Activated T-cell treated with anti-CD3 and anti-CD28 coated beads for 4 hours (primary cell): ENCODE results near the gene JMJD7.

Experiments used
- DNase-seq: peaks from one replicate; pipeline ENCODE4 v3.0.0-alpha.2; 2020

The JMJD7 gene

DNA sequence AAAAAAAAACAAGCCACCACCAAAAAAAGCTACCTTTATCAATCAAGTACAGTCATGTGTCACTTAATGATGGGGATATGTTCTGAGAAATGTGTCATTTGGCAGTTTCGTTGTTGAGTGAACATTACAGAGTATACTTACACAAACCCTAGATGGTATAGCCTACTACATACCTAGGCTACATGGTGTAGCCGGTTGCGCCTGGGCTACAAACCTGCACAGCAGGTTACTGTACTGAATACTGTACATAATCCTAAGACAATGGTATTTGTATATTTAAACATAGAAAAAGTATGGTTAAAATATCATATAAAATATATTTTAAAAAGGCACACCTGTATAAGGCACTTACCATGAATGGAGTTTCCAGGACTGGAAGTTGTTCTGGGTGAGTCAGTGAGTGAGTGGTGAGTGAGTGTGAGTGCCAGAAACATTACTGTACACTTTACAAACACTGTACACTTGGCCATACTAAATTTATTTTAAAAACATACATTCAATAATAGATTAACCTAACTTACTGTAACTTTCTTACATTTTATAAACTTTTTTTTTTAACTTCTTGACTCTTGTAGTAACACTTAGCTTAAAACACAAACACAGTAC is 25.9 kb upstream of the JMJD7 start:
- no peak for DNase-seq

GRCh38 chr15:41804361-41804760 is 23.5 kb upstream of the JMJD7 start:
- no peak for DNase-seq

GRCh38 chr15:41804916-41805666 is 22.8 kb upstream of the JMJD7 start:
- DNase-seq, result no peak

GRCh38 chr15:41805711-41806110 is 22.2 kb upstream of the JMJD7 start:
- no peak for DNase-seq

GRCh38 chr15:41806291-41807181 is 21.4 kb upstream of the JMJD7 start:
- no peak for DNase-seq

DNA sequence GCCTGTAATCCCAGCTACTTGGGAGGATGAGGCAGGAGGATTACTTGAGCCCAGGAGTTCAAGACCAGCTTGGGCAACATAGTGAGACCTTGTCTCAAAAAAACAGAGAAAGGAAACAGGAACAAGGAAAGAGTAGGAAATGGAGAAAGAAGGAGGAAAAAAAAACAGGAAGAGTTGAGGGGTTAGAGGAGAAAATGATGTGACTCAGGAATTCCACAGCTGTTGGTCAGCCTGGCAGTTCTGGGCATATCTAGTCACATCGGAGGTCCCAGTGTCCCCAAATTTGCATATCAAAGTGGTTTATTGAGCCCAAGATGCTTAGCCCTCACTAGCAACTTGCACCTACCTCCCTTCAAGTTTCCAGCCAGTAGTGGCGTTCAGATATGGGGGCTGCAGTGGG is 18.8 kb upstream of the JMJD7 start:
- DNase-seq, result no peak

- DNase-seq, result no peak
Measured at GRCh38 chr15:41809526-41810220, 18.2 kb upstream of the JMJD7 start.

DNA sequence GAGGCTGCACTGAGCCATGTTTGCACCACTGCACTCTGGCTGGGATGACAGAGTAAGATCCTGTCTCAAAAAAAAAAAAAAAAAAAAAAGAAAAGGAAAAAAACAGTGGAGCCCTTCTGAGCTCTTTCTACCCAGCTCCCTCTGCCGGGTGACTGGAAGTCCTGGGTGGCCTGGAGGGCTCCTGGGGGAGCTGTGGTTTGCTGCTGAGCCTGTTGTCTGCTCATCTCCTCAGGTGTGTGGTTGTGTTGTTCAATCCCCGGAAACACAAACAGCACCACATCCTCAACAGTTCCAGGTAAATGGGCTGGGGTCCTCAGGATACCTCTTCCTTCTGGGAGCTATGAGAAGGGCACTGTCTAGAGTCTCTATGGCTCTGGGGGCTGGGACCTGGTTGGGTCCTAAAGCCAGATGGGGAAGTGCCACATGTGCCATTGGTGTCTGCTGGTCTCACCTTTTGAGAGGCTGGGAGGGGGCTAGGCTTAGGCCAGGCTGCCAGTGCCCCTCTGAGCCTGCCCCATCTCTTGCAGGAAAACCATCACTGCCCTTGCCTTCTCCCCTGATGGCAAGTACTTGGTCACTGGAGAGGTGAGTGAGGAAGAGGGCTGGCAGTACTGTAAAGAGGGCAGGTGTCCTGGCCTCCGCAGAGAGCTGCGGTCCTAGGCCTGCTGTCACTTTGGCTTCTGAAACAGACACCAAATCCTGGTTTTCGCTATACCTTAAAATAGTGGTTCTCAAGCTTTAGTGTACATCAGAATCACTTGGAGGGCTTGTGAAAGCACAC is 17.1 kb upstream of the JMJD7 start:
- DNase-seq, result no peak

DNA sequence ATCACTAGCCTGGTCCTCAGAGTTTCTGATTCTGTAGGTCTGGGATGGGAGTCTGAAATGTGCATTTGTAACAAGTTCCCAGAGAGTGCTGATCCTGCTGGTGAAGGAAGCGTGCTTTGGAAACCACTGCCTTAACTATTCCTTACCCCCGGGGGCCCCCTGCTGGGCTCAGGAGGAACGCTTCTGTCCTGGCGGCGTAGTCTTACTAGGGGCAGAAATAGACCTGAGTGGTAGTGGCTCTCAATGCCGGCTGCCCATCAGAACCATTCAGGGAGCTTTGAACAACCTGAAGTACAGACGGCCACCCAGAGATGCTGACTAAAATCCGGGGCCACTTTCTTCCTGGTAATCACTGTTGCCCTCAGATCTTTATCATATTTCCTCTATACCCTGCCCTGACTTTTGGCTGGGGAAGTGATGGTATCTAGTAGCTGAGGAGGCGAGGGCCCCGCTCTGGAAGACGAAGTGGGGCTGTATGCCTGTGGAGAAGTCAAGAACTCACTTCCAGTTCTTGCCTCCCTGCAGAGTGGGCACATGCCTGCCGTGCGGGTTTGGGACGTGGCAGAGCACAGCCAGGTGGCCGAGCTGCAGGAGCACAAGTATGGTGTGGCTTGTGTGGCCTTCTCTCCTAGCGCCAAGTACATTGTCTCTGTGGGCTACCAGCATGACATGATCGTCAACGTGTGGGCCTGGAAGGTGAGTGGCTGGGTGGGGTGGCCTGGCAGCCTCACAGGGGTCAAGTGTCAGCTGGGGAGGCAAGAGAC is 16.3 kb upstream of the JMJD7 start:
- DNase-seq, result peak; percentile 76

- no peak for DNase-seq
Measured at GRCh38 chr15:41812820-41813375, 15.0 kb upstream of the JMJD7 start.

- DNase-seq, result no peak
Measured at GRCh38 chr15:41813426-41813825, 14.5 kb upstream of the JMJD7 start.

GRCh38 chr15:41814534-41814933 is 13.4 kb upstream of the JMJD7 start:
- no peak for DNase-seq

DNA sequence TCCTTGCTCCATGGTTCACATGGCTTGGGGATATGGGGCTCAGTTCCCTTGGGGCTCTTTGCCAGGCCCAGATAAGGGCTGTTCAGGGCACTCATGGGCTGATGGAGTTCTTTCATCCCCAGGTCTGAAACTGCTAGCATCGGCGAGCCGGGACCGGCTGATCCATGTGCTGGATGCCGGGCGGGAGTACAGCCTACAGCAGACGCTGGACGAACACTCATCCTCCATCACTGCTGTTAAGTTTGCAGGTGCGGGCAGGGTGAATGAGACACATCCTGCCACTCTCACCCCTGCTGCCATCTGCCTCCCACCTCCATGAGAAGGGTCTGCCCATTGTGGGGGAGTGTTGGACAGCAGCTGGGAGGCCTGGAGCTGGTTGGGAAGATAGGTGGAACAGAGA is 11.1 kb upstream of the JMJD7 start:
- no peak for DNase-seq

DNA sequence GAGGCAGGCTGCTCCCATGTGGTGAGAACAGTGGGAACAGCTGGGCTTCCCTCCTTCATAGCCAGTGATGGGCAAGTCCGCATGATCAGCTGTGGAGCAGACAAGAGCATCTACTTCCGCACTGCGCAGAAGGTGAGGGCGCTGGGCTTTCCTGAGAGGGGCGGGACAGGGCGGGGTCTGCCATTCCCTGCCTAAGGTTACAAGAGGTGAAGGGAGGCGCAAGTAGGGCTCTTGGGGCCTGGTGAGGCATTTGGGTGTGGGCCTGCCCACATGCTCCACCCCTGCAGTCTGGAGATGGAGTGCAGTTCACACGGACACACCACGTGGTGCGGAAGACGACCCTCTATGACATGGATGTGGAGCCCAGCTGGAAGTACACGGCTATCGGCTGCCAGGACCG is 10.6 kb upstream of the JMJD7 start:
- no peak for DNase-seq

- DNase-seq, result no peak
Measured at GRCh38 chr15:41817781-41818180, 10.1 kb upstream of the JMJD7 start.

GRCh38 chr15:41819455-41820050 is 8.3 kb upstream of the JMJD7 start:
- DNase-seq, result no peak

DNA sequence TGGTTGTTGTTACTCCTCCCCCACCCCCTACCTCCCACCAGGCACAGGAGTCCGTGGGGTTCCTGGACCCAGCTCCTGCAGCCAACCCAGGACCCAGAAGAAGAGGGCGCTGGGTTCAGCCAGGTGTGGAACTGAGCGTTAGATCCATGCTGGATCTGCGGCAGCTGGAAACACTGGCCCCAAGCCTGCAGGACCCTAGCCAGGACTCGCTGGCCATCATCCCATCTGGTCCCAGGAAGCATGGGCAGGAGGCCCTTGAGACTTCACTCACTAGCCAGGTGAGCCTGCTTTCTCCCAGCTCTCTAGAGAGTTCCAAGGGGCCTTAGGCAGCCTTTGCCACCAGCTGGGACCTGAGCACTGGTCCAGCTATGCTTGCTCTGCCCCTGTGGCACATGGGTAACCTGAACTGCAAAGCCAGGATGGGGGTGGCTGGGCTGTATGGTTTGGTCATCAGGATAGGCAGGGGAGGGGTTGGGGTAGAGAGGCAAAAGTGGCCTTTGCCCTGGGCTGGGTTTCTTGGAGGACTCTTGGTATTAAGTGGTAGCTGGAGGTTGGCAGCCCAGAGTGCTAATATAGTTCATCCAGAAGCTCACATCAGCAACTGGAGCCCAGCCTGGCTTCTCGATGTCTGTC is 7.0 kb upstream of the JMJD7 start:
- DNase-seq, result no peak

GRCh38 chr15:41821831-41822230 is 6.1 kb upstream of the JMJD7 start:
- DNase-seq, result no peak

GRCh38 chr15:41822471-41822870 is 5.4 kb upstream of the JMJD7 start:
- no peak for DNase-seq

GRCh38 chr15:41822957-41823356 is 4.9 kb upstream of the JMJD7 start:
- no peak for DNase-seq
